Measurements from ENCODE around the gene PASD1. TPM values are rescaled to one million over a fixed set of nuclear protein-coding genes. Genes with fewer than 3 reads are reported as not detected.

The PASD1 gene
- total and polyA plus RNA-seq, 10 of the 15 experiments (the other 5 are each of a cell fraction or from before 2014, with no cell fraction given) = under 0.01 to 0.01 TPM; not detected in 8

GRCh38 chrX:151536571-151536970 is 26.9 kb upstream of the PASD1 start:
- no peak for ATAC-seq
- in situ Hi-C loops (cut with MboI) (no loop called here), intact Hi-C loops (cut with micrococcal nuclease; ENCODE audit: unreplicated experiment) (no loop called here)
- Histone ChIP-seq H3K27ac (ENCODE audit: control insufficient read depth, insufficient read depth) (no peak overlapping the region), H3K27me3 (replicated peaks in 1 of 2; ENCODE audit: control insufficient read depth in 2 of 2, insufficient read depth in 2 of 2, low read length in 1 of 2) (no peaks in the 10 kb centered on the region), H3K36me3 (ENCODE audit: control insufficient read depth in 2 of 2, insufficient read depth in 2 of 2, low read length in 1 of 2) (no peaks in the 10 kb centered on the region), H3K9me3 (replicated peaks; ENCODE audit: control insufficient read depth, insufficient read depth, low read length) (no peaks in the 10 kb centered on the region), H3K4me3 (no peak overlapping the region), H3K9ac (ENCODE audit: control insufficient read depth, insufficient read depth, low read length) (no peak overlapping the region), H3K4me2 (ENCODE audit: control insufficient read depth, insufficient read depth) (no peak overlapping the region), H3K79me2 (ENCODE audit: control insufficient read depth, insufficient read depth, low read length) (no peaks in the 10 kb centered on the region), H2AFZ (ENCODE audit: control insufficient read depth, low read depth, low read length) (no peak overlapping the region), H4K20me1 (ENCODE audit: control insufficient read depth, insufficient read depth) (no peaks in the 10 kb centered on the region), H3K4me1 (ENCODE audit: control insufficient read depth, insufficient read depth, low read length) (no peaks in the 10 kb centered on the region)
- TF ChIP-seq, protein P1, sequence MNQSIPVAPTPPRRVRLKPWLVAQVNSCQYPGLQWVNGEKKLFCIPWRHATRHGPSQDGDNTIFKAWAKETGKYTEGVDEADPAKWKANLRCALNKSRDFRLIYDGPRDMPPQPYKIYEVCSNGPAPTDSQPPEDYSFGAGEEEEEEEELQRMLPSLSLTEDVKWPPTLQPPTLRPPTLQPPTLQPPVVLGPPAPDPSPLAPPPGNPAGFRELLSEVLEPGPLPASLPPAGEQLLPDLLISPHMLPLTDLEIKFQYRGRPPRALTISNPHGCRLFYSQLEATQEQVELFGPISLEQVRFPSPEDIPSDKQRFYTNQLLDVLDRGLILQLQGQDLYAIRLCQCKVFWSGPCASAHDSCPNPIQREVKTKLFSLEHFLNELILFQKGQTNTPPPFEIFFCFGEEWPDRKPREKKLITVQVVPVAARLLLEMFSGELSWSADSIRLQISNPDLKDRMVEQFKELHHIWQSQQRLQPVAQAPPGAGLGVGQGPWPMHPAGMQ (IDR thresholded peaks at IDR 0.05; ENCODE audit: borderline replicate concordance) = no peak
- no peak for TF ChIP-seq ASH2L (IDR thresholded peaks at IDR 0.05; ENCODE audit: borderline replicate concordance, low read depth)
- TF ChIP-seq, protein P2, sequence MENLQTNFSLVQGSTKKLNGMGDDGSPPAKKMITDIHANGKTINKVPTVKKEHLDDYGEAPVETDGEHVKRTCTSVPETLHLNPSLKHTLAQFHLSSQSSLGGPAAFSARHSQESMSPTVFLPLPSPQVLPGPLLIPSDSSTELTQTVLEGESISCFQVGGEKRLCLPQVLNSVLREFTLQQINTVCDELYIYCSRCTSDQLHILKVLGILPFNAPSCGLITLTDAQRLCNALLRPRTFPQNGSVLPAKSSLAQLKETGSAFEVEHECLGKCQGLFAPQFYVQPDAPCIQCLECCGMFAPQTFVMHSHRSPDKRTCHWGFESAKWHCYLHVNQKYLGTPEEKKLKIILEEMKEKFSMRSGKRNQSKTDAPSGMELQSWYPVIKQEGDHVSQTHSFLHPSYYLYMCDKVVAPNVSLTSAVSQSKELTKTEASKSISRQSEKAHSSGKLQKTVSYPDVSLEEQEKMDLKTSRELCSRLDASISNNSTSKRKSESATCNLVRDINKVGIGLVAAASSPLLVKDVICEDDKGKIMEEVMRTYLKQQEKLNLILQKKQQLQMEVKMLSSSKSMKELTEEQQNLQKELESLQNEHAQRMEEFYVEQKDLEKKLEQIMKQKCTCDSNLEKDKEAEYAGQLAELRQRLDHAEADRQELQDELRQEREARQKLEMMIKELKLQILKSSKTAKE (IDR thresholded peaks at IDR 0.05; ENCODE audit: low read depth, poor library complexity, severe bottlenecking) = no peak
- TF ChIP-seq SMARCA5 (IDR thresholded peaks at IDR 0.05) = no peak
- no peak for TF ChIP-seq NBN (IDR thresholded peaks at IDR 0.05)
- no peak for TF ChIP-seq NFYA (IDR thresholded peaks at IDR 0.05; ENCODE audit: borderline replicate concordance, low read depth, low read length)
- no peak for TF ChIP-seq ESRRA (IDR thresholded peaks at IDR 0.05; ENCODE audit: low read length)
- TF ChIP-seq RAD51 (IDR thresholded peaks at IDR 0.05) = no peak
- no peak for TF ChIP-seq NR2C2 (IDR thresholded peaks at IDR 0.05; ENCODE audit: borderline replicate concordance, control insufficient read depth, insufficient read length, low read depth)
- no peak for TF ChIP-seq BCLAF1 (IDR thresholded peaks at IDR 0.05)
- no peak for TF ChIP-seq STAT1 (conservative IDR thresholded peaks at IDR 0.05)
- no peak for TF ChIP-seq ATF2 (IDR thresholded peaks at IDR 0.05; ENCODE audit: low read length)
- no peak for TF ChIP-seq USF1 (IDR thresholded peaks at IDR 0.05; ENCODE audit: borderline replicate concordance, extremely low read length, insufficient read depth, low read depth, low read length)
- TF ChIP-seq ATF3 (IDR thresholded peaks at IDR 0.05; ENCODE audit: borderline replicate concordance, extremely low read depth, low read depth, low read length) = no peak
- BruUV-seq (replicated peaks) = no TSS peak
- ChIA-PET CTCF (no interaction called here), POLR2A (no interaction called here), RAD21 (ENCODE audit: unreplicated experiment) (no interaction called here), SMC1A (ENCODE audit: uncharacterized antibody, unreplicated experiment) (no interaction called here)
- no peak for DNase-seq (ENCODE audit: low read depth, low spot score)
- no peak for FAIRE-seq
